IMR-90 (cell line): ENCODE measurements around the gene SMAD4. TPM values are rescaled to one million over a fixed set of nuclear protein-coding genes. Genes with fewer than 3 reads are reported as not detected.
A peak's percentile ranks its signal among the peaks of the same experiment; 100 is the strongest.

Source experiments
- ATAC-seq: fragments of 200-7000 bp; cut with Tn5 transposase; 2 replicates; pipeline ENCODE4 v1.9.1; 2020; ENCODE audit warnings: low read depth, mild to moderate bottlenecking, moderate library complexity
- BruUV-seq: library from RNA; stranded (reverse); fragments of 400-500 nt; replicated peaks from 2 replicates; lab custom pipeline; 2021; lab: Mats Ljungman, UMichigan
- CTCF ChIA-PET: fragments of 300-600 bp; formaldehyde crosslinking; extraction: SDS; loops from one replicate; lab custom pipeline; 2021; ENCODE audit warnings: antibody characterized with exemption; lab: Yijun Ruan, JAX
- POLR2A ChIA-PET: fragments of 300-600 bp; sonication (Branson Sonifier 250); formaldehyde crosslinking; loops from one replicate; lab custom pipeline; 2022; ENCODE audit warnings: antibody characterized with exemption; ENCODE audit not compliant: unreplicated experiment; lab: Charles Lee
- DNase-seq: peaks from one replicate; pipeline ENCODE4 v3.0.0; 2013
- H2AFZ ChIP-seq: replicated peaks from 2 replicates; pipeline ENCODE3; 2013; ENCODE audit warnings: low read length, mild to moderate bottlenecking; ENCODE audit not compliant: poor library complexity
- H2AK5ac ChIP-seq: 2 replicates; pipeline ENCODE4 v1.6.1; 2013; ENCODE audit warnings: low read depth, low read length, inconsistent platforms
- H2AK9ac ChIP-seq: replicated peaks from 2 replicates; pipeline ENCODE3; 2013; ENCODE audit warnings: mild to moderate bottlenecking, low read depth, low read length, moderate library complexity; ENCODE audit not compliant: poor library complexity
- H2BK120ac ChIP-seq: 2 replicates; pipeline ENCODE4 v1.6.1; 2013; ENCODE audit warnings: low read depth, low read length, inconsistent platforms
- H2BK15ac ChIP-seq: 3 replicates; pipeline ENCODE4 v1.6.1; 2013; ENCODE audit warnings: low read depth, low read length, inconsistent platforms
- H2BK20ac ChIP-seq: 2 replicates; pipeline ENCODE4 v1.6.1; 2013; ENCODE audit warnings: low read depth, mild to moderate bottlenecking, inconsistent platforms, low read length, moderate library complexity
- H2BK5ac ChIP-seq: 2 replicates; pipeline ENCODE4 v1.6.1; 2013; ENCODE audit warnings: mild to moderate bottlenecking, low read depth, low read length, inconsistent platforms; ENCODE audit not compliant: poor library complexity, severe bottlenecking
- H3K14ac ChIP-seq: replicated peaks from 2 replicates; pipeline ENCODE4 v1.6.1; 2013; ENCODE audit warnings: low read depth, low read length, inconsistent platforms
- H3K18ac ChIP-seq: 2 replicates; pipeline ENCODE4 v1.6.1; 2013; ENCODE audit warnings: low read depth, low read length, control low read depth
- H3K23ac ChIP-seq: 2 replicates; pipeline ENCODE4 v1.6.1; 2013; ENCODE audit warnings: low read depth, low read length, inconsistent platforms
- H3K27ac ChIP-seq: 2 replicates; pipeline ENCODE4 v1.5.1; 2013; ENCODE audit warnings: mild to moderate bottlenecking, control low read depth, low read length; ENCODE audit not compliant: insufficient read depth
- H3K27me3 ChIP-seq: 2 replicates; pipeline ENCODE4 v1.6.1; 2013; ENCODE audit warnings: low read length; ENCODE audit not compliant: control insufficient read depth, insufficient read depth
- H3K36me3 ChIP-seq: 2 replicates; pipeline ENCODE4 v1.6.1; 2013; ENCODE audit warnings: low read length, mixed read lengths; ENCODE audit not compliant: control insufficient read depth, insufficient read depth
- H3K4ac ChIP-seq: 2 replicates; pipeline ENCODE4 v1.6.1; 2013; ENCODE audit warnings: low read depth, low read length, inconsistent platforms
- H3K4me1 ChIP-seq: 2 replicates; pipeline ENCODE4 v1.6.1; 2013; ENCODE audit warnings: low read length, mixed read lengths; ENCODE audit not compliant: control insufficient read depth, insufficient read depth
- H3K4me2 ChIP-seq: 2 replicates; pipeline ENCODE4 v1.6.1; 2013; ENCODE audit warnings: low read depth, mild to moderate bottlenecking, control low read depth, low read length, moderate library complexity
- H3K4me3 ChIP-seq: 2 replicates; pipeline ENCODE4 v1.5.1; 2013; ENCODE audit warnings: low read depth, mild to moderate bottlenecking, control low read depth, low read length, moderate library complexity; ENCODE audit not compliant: insufficient read depth
- H3K56ac ChIP-seq: 2 replicates; pipeline ENCODE4 v1.6.1; 2013; ENCODE audit warnings: low read length, inconsistent platforms; ENCODE audit not compliant: insufficient read depth; ENCODE audit errors: extremely low read depth
- H3K79me1 ChIP-seq, 2 experiments: 2 replicates each; pipeline ENCODE4 v1.6.1; 2013; ENCODE audit warnings: low read length in 2 of 2, inconsistent platforms in 1 of 2, low read depth in 1 of 2
- H3K9ac ChIP-seq: 2 replicates; pipeline ENCODE4 v1.6.1; 2013; ENCODE audit warnings: low read depth, low read length, control low read depth
- H3K9me1 ChIP-seq: 2 replicates; pipeline ENCODE4 v1.6.1; 2013; ENCODE audit warnings: low read length, inconsistent platforms; ENCODE audit not compliant: insufficient read depth
- H3K9me3 ChIP-seq: 2 replicates; pipeline ENCODE4 v1.6.1; 2013; ENCODE audit warnings: low read length; ENCODE audit not compliant: control insufficient read depth, insufficient read depth
- H4K20me1 ChIP-seq: 2 replicates; pipeline ENCODE4 v1.6.1; 2013; ENCODE audit warnings: low read length, inconsistent platforms; ENCODE audit not compliant: insufficient read depth
- H4K5ac ChIP-seq: 2 replicates; pipeline ENCODE4 v1.6.1; 2013; ENCODE audit warnings: mild to moderate bottlenecking, low read depth, low read length, control low read depth
- H4K8ac ChIP-seq, 2 experiments: 2 replicates each; pipeline ENCODE4 v1.6.1; 2013; ENCODE audit warnings: low read depth in 2 of 2, low read length in 2 of 2, control low read depth in 1 of 2, inconsistent platforms in 1 of 2
- H4K91ac ChIP-seq: 2 replicates; pipeline ENCODE4 v1.6.1; 2013; ENCODE audit warnings: low read depth, low read length, inconsistent platforms; ENCODE audit not compliant: insufficient read depth
- BHLHE40 ChIP-seq: fragments of 150-350 bp; IDR thresholded peaks from 2 replicates; pipeline ENCODE4 v1.6.1; 2016; ENCODE audit warnings: mild to moderate bottlenecking, low read depth, low read length
- CEBPB ChIP-seq: IDR thresholded peaks from 2 replicates; pipeline ENCODE4 v1.6.1; 2012; ENCODE audit warnings: low read depth, low read length, improper control_type of control experiment
- CHD1 ChIP-seq: IDR thresholded peaks from 2 replicates; pipeline ENCODE4 v1.6.1; 2012; ENCODE audit warnings: low read depth, low read length, improper control_type of control experiment
- CTCF ChIP-seq: conservative IDR thresholded peaks from 2 replicates; pipeline ENCODE4 v1.5.1; 2012; ENCODE audit warnings: mild to moderate bottlenecking, low read depth, low read length, improper control_type of control experiment
- ELK1 ChIP-seq: fragments of 150-350 bp; IDR thresholded peaks from 2 replicates; pipeline ENCODE4 v1.6.1; 2016; ENCODE audit warnings: low read depth, mild to moderate bottlenecking, low read length, moderate library complexity, borderline replicate concordance
- FOS ChIP-seq: fragments of 150-350 bp; IDR thresholded peaks from 2 replicates; pipeline ENCODE4 v1.6.1; 2016; ENCODE audit warnings: low read depth, low read length
- MAFK ChIP-seq: IDR thresholded peaks from 2 replicates; pipeline ENCODE4 v1.6.1; 2012; ENCODE audit warnings: low read depth, low read length, improper control_type of control experiment
- MAZ ChIP-seq: IDR thresholded peaks from 2 replicates; pipeline ENCODE4 v1.6.1; 2012; ENCODE audit warnings: low read depth, mild to moderate bottlenecking, low read length, improper control_type of control experiment, moderate library complexity, borderline replicate concordance
- MXI1 ChIP-seq: IDR thresholded peaks from 2 replicates; pipeline ENCODE4 v1.6.1; 2012; ENCODE audit warnings: low read depth, mild to moderate bottlenecking, low read length, moderate library complexity, borderline replicate concordance
- NFE2L2 ChIP-seq: fragments of 150-350 bp; IDR thresholded peaks from 2 replicates; pipeline ENCODE4 v1.6.1; 2016; ENCODE audit warnings: low read depth, mild to moderate bottlenecking, low read length
- POLR2A ChIP-seq: IDR thresholded peaks from 2 replicates; pipeline ENCODE4 v1.6.1; 2012; ENCODE audit warnings: mild to moderate bottlenecking, low read depth, low read length
- RAD21 ChIP-seq: IDR thresholded peaks from 2 replicates; pipeline ENCODE4 v1.6.1; 2012; ENCODE audit warnings: low read length, improper control_type of control experiment
- RCOR1 ChIP-seq: IDR thresholded peaks from 2 replicates; pipeline ENCODE4 v1.6.1; 2012; ENCODE audit warnings: mild to moderate bottlenecking, low read length, improper control_type of control experiment; ENCODE audit not compliant: insufficient replicate concordance
- RFX5 ChIP-seq: IDR thresholded peaks from 2 replicates; pipeline ENCODE4 v1.8.0; 2012; ENCODE audit warnings: low read depth, mild to moderate bottlenecking, low read length, moderate library complexity
- SMC3 ChIP-seq: fragments of 150-350 bp; IDR thresholded peaks from 2 replicates; pipeline ENCODE4 v1.6.1; 2016; ENCODE audit warnings: low read depth, mild to moderate bottlenecking, antibody characterized with exemption, low read length, moderate library complexity
- WGBS, 2 experiments: methylation state at CpG; one replicate each; pipeline versions ENCODE4 v1.1.5 to v1.1.7; 2013; ENCODE audit warnings: missing lambda C conversion rate in 2 of 2; ENCODE audit not compliant: insufficient read length in 1 of 2; ENCODE audit errors: extremely low coverage in 2 of 2; 5-methylcytosine and 5-hydroxymethylcytosine counted together
- dilution Hi-C: fragments of 300-500 bp; cut with HindIII; formaldehyde crosslinking; loops from one replicate; pipeline ENCODE4 v1.14.3; 2018; ENCODE audit warnings: low sequenced_read_pairs; ENCODE audit not compliant: unreplicated experiment
- in situ Hi-C: fragments of 300-500 bp; cut with MboI; formaldehyde crosslinking; loops from 3 replicates; pipeline ENCODE4 v1.14.3; 2019; ENCODE audit warnings: low sequenced_read_pairs, inconsistent platforms, mixed read lengths
- intact Hi-C: fragments of 100-400 bp; cut with micrococcal nuclease; formaldehyde crosslinking; loops from 2 replicates; pipeline ENCODE4 v1.10.0; 2022
- polyA plus RNA-seq, 3 experiments: library from polyadenylated mRNA; depleted of rRNA; stranded (reverse); fragments of >200 nt; gene quantifications; 2 replicates each; pipeline ENCODE4 v1.2.3, GENCODE V29; 2012; ENCODE audit warnings: low replicate concordance in 1 of 3
- total RNA-seq: library from RNA; depleted of rRNA; stranded (reverse); fragments of >200 nt; gene quantifications from 2 replicates; pipeline ENCODE4 v1.2.3, GENCODE V29; 2012

The SMAD4 gene
- total and polyA plus RNA-seq, 2 of the 4 experiments (the other 2 are of a cell fraction): 57.6 to 145 TPM

GRCh38 chr18:51107598-51108305 is 77.7 kb downstream of the SMAD4 start:
- 43% methylated on average over 1 of the region's 9 CpGs; no CpG with 5 or more reads in 1 of the 2 experiments for WGBS, 2 experiments
- no peak overlapping the region for H3K18ac ChIP-seq
- dilution Hi-C loops (no loop called here), in situ Hi-C loops (loop anchor here (25.0 kb wide), 1 partner anchor 1580 kb away; no protein-coding TSS in a partner anchor), intact Hi-C loops (no loop called here)
- H2AK9ac ChIP-seq: no peak overlapping the region
- no peak overlapping the region for H3K9ac ChIP-seq
- H3K36me3 ChIP-seq: no peaks in the 10 kb centered on the region
- H3K4me3 ChIP-seq: no peak overlapping the region
- H3K9me3 ChIP-seq: no peaks in the 10 kb centered on the region
- no peaks in the 10 kb centered on the region for H3K27me3 ChIP-seq
- BruUV-seq: no TSS peak
- ChIA-PET CTCF (no interaction called here), POLR2A (no interaction called here)
- no peak overlapping the region for H2BK120ac ChIP-seq
- no peaks in the 10 kb centered on the region; the same call in 1 of the 2 replicates for H3K4me1 ChIP-seq
- H3K23ac ChIP-seq: no peak overlapping the region
- H2BK15ac ChIP-seq: no peak overlapping the region
- H3K79me1 ChIP-seq: no peaks in the 10 kb centered on the region
- H3K4ac ChIP-seq: no peak overlapping the region
- H4K8ac ChIP-seq: peak overlapping the region; percentile 3 to 31; a peak in 2 of 4 replicates
- no peak overlapping the region for H3K27ac ChIP-seq
- H3K4me2 ChIP-seq: no peak overlapping the region
- peak; percentile 10 for DNase-seq
- no peak overlapping the region for H4K91ac ChIP-seq
- H3K9me1 ChIP-seq: no peaks in the 10 kb centered on the region
- no peak overlapping the region for H3K14ac ChIP-seq
- H4K20me1 ChIP-seq: no peaks in the 10 kb centered on the region; the same call in 1 of the 2 replicates
- H2AK5ac ChIP-seq: no peak overlapping the region
- H4K5ac ChIP-seq: no peak overlapping the region
- no peak overlapping the region for H2BK20ac ChIP-seq
- no peak overlapping the region for H2BK5ac ChIP-seq
- no peak overlapping the region for H3K56ac ChIP-seq
- peak overlapping the region; percentile 27 for H2AFZ ChIP-seq
- ATAC-seq: no peak
- TF ChIP-seq ELK1: no peak
- no peak for TF ChIP-seq RCOR1
- no peak for TF ChIP-seq MXI1
- TF ChIP-seq FOS: no peak
- TF ChIP-seq CHD1: no peak
- TF ChIP-seq MAZ: no peak
- no peak for TF ChIP-seq BHLHE40
- no peak for TF ChIP-seq SMC3
- TF ChIP-seq NFE2L2: no peak
- no peak for TF ChIP-seq RFX5
- TF ChIP-seq CEBPB: no peak
- TF ChIP-seq POLR2A: no peak
- TF ChIP-seq CTCF: no peak
- TF ChIP-seq RAD21: no peak
- TF ChIP-seq MAFK: no peak
